ENCODE measurements around the gene ARMH3.
A peak's percentile ranks its signal among the peaks of the same experiment; 100 is the strongest.
"Not testable (repeated sequence)": the region's sequence is repeated elsewhere in the genome, so short reads cannot be mapped to it uniquely, and the experiment has no call there.

Gene ARMH3

DNA sequence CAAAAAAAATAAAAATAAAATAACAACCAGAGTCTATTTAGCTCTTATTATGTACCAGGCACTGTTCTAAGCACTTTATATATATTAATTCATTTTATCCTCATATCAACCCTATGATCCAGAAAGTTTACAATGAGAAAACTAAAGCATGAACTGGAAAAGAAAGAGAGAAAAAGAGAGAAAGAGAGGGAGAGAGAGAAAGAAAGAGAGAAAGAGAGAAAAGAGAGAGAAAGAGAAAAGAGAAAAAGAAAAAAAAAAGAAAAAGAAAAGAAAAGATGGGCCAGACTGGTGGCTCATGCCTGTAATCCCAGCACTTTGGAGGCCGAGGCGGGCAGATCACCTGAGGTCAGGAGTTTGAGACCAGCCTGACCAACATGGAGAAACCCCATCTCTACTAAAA, 9.9 kb downstream of the ARMH3 start:
- DNase-seq (ENCODE audit: low read depth), result no peak

DNA sequence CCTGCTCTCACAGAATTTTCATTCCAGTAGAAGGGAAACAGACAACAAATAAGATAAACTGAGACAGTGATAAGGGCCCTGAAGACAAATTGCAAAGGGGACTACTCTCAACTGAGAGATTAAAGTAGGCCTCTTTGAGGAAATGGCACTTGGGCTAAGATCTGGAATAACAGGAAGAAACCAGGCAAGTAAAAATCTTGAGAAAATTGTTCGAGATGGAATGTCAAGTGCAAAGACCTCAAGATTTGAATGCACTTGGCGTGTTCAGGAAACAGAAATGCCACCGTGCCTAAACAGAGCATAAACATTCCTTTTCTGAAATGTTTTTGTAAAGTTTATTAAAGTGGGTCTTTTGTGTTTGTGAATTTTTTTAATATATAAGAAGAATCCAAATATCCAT, 10.7 kb downstream of the ARMH3 start:
- no peak for DNase-seq (ENCODE audit: low read depth)

DNA sequence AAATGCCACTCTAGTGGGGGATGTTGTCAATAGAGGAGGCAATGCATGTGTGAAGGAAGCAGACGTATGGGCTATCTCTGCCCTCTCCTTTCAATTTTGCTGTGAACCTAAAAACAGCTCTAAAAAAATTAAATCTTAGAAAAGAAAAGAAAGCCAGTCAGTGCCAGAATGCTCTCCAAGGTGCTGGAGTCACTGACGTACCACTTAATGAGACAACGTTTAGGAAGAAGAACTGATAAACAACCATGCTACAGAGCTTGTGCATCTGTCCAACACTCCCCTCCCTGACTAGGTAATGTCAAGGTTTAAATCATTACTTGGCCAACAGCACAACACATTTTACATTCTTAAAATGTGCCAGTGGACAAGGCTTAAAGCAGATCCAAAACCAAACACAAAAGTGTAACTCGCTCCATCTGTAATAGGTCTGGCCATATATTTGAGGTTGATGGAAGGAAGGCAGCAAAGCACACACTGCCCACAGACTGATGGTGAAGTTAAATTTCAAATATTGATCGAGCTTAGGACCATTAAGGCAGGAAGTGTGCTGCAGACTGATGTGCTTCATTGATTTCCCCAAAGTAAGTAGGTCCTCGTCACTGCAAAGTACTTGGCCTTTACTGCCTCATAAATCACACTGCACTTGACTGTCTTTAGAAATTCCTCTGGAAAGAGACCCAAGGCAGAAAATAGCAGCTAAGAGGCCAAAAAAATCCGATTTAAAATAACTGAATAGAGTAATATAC, 15.5 kb downstream of the ARMH3 start:
- no peak for DNase-seq (ENCODE audit: low read depth)

DNA sequence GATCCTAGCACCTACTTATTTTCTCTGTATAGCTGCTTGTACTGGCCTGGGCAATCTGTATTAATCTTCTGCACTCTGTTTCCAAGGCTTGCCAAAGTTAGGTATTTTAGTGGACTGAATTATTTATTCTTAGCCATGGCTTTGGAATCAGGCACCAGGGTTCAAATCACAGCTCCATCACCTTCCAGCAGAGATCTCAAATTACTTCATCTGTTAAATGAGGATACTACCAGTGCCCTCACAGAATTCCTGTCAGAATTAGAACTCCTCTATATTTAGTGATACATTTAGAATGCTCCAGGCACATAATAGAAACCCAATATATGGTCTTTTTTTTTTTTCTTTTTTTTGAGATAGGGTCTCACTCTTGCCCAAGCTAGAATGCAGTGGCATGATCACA, 17.6 kb downstream of the ARMH3 start:
- DNase-seq (ENCODE audit: low read depth), result no peak

DNA sequence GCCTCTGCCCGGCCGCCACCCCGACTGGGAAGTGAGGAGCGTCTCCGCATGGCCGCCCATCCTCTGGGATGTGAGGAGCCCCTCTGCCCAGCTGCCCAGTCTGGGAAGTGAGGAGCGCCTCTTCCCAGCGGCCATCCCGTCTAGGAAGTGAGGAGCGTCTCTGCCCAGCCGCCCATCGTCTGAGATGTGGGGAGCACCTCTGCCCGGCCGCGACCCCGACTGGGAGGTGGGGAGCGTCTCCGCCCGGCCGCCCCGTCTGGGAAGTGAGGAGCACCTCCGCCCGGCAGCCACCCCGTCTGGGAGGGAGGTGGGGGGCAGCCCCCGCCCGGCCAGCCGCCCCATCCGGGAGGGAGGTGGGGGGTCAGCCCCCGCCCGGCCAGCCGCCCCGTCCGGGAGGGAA, 20.2 kb downstream of the ARMH3 start:
- DNase-seq (ENCODE audit: low read depth), result not testable (repeated sequence)

DNA sequence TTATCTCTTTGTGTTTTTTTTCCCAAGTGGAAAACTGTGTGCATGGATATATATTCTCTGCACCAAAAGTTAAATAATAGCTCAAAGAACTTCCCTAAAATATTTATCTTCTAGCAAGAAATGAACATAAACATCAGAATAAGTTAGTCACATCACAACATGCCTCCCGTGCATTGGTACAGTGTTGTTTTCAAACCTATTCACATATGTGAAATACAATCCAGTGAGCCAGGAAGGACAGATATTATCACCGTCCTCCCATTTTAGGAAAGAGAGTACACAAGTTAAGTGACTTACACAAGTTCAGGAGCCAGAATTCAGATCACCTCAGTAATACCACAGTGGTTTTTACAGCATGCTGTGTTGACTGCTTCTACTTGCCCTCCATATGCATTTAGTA, 22.2 kb downstream of the ARMH3 start:
- no peak for DNase-seq (ENCODE audit: low read depth)

DNA sequence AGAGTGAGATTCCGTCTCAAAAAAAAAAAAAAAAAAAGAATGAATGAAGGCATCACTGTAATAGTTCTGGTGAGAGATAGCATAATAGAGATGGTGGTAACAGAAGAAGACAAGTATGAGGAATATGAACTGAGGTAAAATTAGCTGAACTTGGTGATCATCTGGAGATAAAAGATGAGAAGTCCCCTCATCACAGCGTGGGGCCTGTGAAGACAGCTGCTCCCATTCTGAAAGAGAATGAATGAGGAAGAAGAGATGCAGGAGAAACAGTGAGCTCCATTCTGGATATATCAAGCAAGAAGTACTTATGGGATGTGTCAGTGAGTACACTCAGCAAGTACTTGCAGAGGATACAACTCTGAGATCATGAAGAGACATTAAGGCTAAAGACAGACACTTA, 28.7 kb downstream of the ARMH3 start:
- DNase-seq (ENCODE audit: low read depth), result no peak

DNA sequence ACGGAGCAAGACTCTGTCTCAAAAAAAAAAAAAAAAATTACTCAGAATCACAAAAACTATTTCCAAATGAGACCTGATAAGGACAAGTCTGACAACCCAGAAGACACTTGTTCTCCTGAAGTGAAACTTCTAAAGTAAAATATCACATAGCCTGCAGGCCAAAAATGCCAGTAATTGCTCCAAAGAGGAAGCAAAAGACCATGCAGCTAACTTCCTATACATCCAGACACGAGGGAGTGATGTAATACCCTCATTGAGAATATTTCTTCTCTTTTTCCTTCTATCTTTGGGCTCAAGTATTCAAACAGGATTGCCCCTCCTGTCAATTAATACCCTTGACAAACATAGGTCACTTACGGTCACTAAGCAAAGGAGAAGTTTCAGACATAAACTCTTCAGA, 31.2 kb downstream of the ARMH3 start:
- no peak for DNase-seq (ENCODE audit: low read depth)

DNA sequence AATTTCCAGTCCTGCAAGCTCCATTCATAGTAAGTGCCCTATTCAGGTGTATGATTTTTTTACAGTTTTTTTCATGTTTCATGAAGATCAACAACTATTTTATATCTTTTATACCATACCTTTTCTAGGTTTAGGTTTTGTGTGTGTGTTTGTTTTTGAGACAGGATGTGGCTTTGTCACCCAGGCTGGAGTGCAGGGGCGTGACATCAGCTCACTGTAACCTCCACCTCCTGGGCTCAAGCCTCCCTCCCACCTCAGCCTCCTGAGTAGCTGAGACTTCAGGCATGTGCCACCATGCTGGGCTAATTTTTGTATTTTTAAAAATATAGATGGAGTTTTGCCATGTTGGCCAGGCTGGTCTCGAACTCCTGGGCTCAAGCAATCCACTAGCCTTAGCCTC, 35.0 kb downstream of the ARMH3 start:
- no peak for DNase-seq (ENCODE audit: low read depth)

DNA sequence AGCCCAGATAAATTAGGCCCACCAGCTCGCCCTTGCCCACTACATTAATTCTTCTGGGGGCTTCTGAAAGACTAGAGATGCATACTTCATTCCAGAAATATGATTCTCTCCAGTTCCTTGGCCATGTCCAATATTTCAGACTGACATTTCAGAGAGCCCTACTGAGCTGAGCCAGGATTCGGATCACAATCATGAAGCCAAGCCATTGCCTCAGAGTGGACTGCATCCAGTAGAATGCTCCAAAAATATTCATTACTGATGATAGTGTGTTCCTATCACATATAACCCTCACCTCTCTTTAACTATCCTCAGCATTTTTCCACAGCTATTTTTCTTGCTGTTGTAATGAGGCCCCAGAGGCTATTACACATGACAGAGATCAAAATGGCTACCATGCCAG, 38.7 kb downstream of the ARMH3 start:
- DNase-seq (ENCODE audit: low read depth), result no peak

DNA sequence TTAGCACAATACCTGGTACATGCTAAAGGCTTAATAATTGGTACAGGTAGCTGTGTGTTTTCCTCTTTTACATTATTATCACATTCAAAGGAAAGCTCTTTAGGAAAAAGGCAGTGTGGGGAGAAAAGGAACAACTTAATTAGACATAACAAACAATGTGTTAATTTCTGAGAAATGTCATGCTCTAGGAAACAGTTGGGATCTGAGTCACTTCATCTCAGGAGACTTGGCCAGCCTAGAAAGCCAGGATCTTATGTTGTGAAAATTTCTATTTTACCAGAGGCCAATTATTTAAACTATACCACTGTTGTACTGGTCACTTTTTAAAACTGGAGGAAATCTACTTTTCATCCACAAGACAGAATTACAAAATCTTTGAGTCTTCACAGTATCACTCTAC, 39.6 kb downstream of the ARMH3 start:
- no peak for DNase-seq (ENCODE audit: low read depth)

DNA sequence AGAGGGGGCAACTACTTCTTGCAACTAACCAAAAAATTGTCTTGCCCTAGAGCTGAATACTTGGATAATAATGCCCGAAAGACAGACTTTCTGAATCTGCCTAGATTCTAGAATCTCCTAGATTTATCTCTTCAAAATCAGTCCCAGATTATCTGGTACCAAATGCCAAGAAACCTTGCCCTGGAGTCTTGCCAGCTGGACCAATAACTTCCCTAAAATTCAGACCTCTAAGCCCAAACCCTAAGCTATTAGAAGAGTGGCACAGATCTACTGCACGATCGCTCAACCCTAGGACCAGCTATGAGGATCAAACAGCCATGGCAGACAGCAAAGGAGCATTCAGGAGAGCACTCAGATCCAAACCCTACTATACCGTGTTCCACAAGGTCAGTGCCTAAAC, 45.0 kb downstream of the ARMH3 start:
- DNase-seq (ENCODE audit: low read depth), result no peak

DNA sequence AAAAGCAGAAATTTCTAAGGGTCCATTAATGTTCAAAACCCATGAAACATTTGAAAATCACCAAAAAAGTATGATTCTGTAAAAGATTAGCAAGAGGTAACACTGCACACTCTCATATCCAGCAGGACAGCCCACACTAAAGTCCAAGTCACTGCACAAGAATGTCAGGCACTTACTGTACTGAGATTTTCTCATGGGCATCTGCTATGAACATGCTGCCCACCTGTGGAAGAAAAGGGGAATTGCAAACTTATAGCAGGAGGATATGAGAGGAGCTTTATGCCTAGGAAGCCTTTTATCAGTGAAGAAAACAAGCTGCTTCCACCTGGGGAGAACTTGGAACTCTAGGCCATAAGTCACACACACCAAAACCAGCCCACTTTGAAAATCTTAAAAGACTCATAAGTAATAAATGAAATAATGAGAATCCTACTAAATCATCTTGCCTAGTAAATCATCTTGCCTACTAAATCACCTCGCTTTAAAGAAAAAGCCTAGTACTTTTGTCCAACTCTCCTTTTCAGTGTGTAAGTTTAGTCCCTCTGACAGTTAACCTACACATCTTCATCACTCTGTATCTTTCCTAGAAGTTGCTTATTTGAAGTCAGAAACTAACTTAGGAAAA, 46.1 kb downstream of the ARMH3 start:
- DNase-seq (ENCODE audit: low read depth), result peak; percentile 71

DNA sequence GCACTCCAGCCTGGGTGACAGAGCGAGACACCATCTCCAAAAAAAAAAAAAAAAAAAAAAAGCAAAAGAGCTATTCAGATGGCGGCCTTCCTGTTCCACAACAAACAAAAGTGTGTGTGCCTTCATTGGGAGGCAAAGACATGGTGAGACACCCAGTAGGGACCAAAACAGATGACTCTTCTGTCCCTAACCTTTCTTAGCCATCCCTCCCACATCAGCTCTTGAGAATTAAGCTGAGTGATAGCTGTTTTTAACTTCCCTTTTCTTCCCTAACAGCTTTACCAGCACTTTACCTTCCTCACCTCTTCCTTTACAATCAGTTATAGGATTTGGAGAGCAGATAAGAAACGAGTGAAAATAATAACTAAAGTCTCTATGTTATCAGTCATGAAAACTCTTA, 48.2 kb downstream of the ARMH3 start:
- no peak for DNase-seq (ENCODE audit: low read depth)

DNA sequence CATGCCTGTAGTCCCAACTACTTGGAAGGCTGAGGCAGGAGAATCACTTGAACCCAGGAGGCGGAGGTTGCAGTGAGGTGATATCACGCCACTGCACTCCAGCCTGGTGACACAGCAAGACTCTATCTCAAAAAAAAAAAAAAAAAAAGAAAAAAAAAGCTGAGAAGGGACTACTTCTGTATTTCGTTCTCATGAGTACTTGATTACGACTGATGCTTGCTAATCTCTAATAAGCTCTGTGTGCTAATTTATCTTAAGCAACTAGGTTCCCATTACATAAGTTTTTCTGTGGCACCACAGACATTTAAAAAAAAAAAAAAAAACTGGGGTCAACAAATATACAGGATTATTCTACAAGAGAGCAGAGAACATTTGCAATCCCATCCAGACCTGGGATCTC, 48.9 kb downstream of the ARMH3 start:
- not testable (repeated sequence) for DNase-seq (ENCODE audit: low read depth)

DNA sequence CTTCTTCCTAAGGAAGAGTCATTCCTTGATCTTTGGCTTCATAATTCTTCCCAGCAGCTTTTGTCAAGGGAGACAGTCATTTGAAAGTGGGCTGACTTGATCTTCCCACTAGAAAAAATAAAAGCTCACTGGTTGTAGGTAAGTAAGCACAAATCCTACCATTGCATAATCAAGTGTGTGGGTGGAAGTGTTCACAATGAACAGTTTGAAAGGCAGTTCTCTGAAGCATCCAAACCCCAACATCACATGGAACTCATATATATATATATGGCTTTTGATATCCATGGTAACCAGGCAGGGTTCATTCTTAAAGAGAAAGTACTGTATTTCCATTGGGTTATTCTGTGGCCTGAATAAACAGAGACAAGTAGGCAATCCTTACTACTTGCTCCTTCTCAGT, 51.6 kb downstream of the ARMH3 start:
- DNase-seq (ENCODE audit: low read depth), result no peak

DNA sequence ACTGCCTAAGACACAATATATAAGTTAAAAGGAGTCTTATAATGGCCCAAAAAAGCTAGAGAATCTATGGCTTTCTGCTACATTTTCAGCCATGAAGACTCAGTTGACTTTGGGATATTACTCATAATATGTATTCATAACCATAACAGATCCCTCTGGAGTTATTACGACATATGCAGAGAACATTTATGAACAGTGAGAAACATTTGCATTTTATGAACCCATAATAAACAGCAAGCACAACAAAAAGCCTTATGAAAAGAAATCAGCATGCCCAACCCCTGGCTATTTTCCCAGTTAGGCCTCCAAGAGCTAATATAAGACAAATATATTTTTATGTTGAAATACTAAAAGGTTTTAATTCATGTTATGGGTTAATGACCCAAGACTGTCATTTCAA, 52.4 kb downstream of the ARMH3 start:
- DNase-seq (ENCODE audit: low read depth), result no peak

DNA sequence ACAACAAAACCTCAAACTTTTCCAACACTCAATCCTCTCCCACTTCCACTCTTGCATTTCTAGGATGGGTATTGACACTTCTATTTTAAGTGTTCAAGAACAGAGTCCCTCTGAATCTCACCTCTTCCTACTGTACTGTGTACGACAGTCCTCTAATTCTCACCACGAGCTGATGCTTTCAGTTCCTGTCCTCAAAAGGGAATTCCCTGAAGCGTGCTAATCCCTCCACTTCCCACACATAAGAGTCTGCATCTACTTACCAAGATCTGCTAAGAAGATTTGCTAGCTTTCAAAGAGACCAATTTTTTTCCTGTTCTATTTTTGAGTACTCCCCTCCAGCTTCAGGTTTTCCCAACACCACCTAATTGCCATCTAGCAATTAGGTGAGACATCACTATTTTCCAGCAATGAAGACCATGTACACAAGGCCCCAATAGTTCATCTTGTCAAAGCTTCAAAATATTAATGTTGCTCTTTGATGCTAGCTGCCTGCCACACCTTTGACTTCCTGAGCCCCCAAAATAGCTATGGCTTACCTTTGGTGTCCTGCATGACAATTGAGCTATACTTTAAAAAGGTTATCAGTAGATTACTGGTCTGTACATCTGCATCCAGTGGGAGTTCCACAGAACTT, 54.4 kb downstream of the ARMH3 start:
- no peak for DNase-seq (ENCODE audit: low read depth)

DNA sequence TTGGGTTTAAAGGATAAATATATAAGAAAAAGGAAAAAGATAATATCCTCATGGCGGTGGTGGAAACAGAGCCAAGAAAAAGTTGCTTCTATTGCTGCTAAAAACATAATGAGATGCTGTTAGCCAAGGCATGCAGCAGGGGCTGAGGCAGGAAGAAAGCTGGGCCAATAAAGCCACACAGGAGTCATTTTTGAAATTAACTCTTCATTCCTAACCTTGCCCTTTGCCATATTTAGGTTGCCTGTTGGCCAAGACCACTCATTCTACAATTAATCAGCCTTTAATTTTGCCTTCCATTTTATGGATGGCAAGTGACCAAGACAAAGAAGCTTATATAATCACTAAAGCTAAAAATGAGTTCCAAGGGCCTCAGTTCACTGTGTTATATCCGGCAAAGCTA, 58.2 kb downstream of the ARMH3 start:
- no peak for DNase-seq (ENCODE audit: low read depth)

DNA sequence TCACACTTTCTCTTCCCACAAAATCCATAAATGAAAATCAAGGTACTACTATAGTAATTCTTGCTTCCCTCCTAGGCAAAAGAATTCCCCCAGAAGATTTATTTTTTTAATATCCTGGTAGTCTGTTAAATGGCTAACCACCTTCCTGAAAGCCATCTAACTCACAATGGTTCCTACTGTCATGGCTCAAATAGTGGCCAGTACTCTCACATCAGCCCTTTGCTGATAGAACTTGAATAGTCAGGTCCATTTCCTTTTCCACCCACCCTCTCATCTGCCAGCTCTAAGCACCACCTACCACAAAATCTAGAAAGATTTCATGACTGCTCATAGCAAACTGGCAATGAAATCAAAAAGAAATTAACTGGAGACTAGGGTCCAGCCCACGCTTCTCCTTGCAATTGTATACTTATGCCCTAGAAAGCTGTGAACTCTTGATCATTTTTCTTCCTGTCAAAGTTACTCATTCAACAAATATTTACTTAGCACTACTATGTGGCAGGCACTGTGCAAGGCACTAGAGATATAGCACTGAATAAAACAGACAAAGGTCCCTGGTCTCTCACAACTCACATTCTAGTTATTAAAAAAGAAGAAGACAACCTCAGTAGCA, 60.4 kb downstream of the ARMH3 start:
- DNase-seq (ENCODE audit: low read depth), result no peak

DNA sequence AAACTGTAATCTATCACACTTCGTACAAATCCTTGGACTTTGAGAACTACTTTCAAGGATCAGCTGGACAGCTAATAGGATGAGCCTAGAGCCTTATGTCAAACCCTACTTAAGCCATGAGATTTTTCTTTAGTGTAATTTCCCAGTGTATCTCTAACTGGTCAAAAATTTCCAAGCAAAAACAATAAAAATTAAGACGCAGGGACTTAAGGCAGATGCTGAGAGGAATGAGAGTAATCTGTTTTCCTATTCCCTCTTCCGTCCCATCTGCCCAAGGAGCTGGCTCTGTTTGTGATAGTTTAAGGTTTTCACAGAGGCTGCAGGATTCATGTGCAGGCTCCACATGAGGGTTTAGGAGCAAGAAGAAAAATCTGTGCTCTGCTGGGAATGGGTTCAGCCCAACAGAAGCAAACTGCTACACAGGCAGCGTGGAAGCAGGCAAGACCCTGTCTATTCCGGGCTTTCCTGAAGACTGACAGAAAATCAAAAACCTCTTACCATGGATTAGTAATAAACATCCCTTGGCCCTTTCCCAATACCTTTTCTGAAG, 62.2 kb downstream of the ARMH3 start:
- DNase-seq (ENCODE audit: low read depth), result no peak

DNA sequence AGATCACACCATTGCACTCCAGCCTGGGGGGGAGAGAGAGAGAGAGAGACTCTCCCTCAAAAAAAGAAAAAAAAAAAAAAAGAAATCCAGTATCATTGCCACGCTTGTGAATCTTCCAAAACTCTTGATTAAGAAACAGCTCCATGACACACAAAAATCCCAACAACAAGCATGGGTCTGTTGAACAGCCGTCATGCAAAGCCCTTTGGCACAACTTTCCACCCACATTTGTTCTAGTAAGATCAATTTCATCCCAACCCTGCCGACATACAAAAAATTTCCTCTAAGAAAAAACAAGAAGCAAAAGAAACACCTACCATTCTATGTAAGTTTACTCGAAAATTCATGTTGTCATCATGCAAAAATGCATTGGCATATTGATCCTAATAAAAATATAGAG, 62.8 kb downstream of the ARMH3 start:
- no peak for DNase-seq (ENCODE audit: low read depth)

DNA sequence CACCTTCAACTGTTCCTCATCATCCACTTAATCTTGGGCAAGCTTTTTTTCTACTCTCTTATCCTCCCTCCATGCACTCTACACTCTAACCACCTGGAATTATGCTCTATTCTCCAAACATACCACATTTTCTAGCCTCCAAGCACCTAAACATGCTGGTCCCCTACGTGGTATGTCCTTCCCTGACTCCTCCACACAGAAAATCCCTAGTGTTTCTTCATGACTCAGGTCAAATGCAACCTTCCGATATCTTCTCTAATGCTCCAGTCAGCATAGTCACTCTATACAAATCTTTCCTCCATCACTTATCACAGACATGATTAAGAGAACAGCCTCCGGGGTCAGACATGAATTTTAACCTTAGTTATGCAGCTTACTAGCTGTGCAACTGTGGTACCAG, 68.8 kb downstream of the ARMH3 start:
- no peak for DNase-seq (ENCODE audit: low read depth)
